Astrocyte (in vitro differentiated cells and primary cell): ENCODE results near the gene GSS.

Experiments
- EZH2 ChIP-seq: IDR thresholded peaks from 2 replicates; pipeline ENCODE4 v1.6.1; 2012; ENCODE audit warnings: mild to moderate bottlenecking, low read length, inconsistent platforms; ENCODE audit not compliant: insufficient read depth
- TF ChIP-seq, protein P1 (sequence below): IDR thresholded peaks from 2 replicates; pipeline ENCODE4 v1.5.1; 2011; ENCODE audit warnings: low read depth, mild to moderate bottlenecking, inconsistent platforms, low read length, moderate library complexity; ENCODE audit not compliant: insufficient read depth

- TF ChIP-seq, protein P1, sequence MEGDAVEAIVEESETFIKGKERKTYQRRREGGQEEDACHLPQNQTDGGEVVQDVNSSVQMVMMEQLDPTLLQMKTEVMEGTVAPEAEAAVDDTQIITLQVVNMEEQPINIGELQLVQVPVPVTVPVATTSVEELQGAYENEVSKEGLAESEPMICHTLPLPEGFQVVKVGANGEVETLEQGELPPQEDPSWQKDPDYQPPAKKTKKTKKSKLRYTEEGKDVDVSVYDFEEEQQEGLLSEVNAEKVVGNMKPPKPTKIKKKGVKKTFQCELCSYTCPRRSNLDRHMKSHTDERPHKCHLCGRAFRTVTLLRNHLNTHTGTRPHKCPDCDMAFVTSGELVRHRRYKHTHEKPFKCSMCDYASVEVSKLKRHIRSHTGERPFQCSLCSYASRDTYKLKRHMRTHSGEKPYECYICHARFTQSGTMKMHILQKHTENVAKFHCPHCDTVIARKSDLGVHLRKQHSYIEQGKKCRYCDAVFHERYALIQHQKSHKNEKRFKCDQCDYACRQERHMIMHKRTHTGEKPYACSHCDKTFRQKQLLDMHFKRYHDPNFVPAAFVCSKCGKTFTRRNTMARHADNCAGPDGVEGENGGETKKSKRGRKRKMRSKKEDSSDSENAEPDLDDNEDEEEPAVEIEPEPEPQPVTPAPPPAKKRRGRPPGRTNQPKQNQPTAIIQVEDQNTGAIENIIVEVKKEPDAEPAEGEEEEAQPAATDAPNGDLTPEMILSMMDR: no peak
- no peak for TF ChIP-seq EZH2
Observed at GRCh38 chr20:34992751-34993417, 37.3 kb upstream of the GSS start.
